NCI-H1105 (cell line): ENCODE results near the gene IL3.
"Not testable (repeated sequence)": the region's sequence is repeated elsewhere in the genome, so short reads cannot be mapped to it uniquely, and the experiment has no call there.

Experiments
- DNase-seq: peaks from one replicate; lab custom pipeline; 2025; lab: John Stamatoyannopoulos, UW

IL3 gene

GRCh38 chr5:132094393-132095076 lies 34.1 kb downstream of the IL3 start:
- no peak for DNase-seq

- DNase-seq = no peak
Measured at GRCh38 chr5:132095077-132095410, 34.6 kb downstream of the IL3 start.

GRCh38 chr5:132095424-132095972 lies 35.0 kb downstream of the IL3 start:
- DNase-seq = no peak

- no peak for DNase-seq
Measured at GRCh38 chr5:132096904-132097303, 36.4 kb downstream of the IL3 start.

- no peak for DNase-seq
Measured at GRCh38 chr5:132098151-132098594, 37.7 kb downstream of the IL3 start.

GRCh38 chr5:132098621-132099020 lies 38.2 kb downstream of the IL3 start:
- no peak for DNase-seq

GRCh38 chr5:132099076-132099748 lies 38.8 kb downstream of the IL3 start:
- DNase-seq = no peak

GRCh38 chr5:132099905-132100304 lies 39.5 kb downstream of the IL3 start:
- no peak for DNase-seq

- no peak for DNase-seq
Measured at GRCh38 chr5:132100672-132101261, 40.3 kb downstream of the IL3 start.

- no peak for DNase-seq
Measured at GRCh38 chr5:132101385-132101880, 41.0 kb downstream of the IL3 start.

GRCh38 chr5:132102101-132102701 lies 41.7 kb downstream of the IL3 start:
- DNase-seq = no peak

- DNase-seq = no peak
Measured at GRCh38 chr5:132102944-132103331, 42.5 kb downstream of the IL3 start.

- no peak for DNase-seq
Measured at GRCh38 chr5:132103332-132103951, 43.0 kb downstream of the IL3 start.

- DNase-seq = no peak
Measured at GRCh38 chr5:132103969-132104391, 43.5 kb downstream of the IL3 start.

- DNase-seq = no peak
Measured at GRCh38 chr5:132104556-132104955, 44.1 kb downstream of the IL3 start.

GRCh38 chr5:132105688-132106087 lies 45.2 kb downstream of the IL3 start:
- DNase-seq = no peak

GRCh38 chr5:132108495-132108894 lies 48.0 kb downstream of the IL3 start:
- not testable (repeated sequence) for DNase-seq

- DNase-seq = not testable (repeated sequence)
Measured at GRCh38 chr5:132108957-132109356, 48.5 kb downstream of the IL3 start.

- DNase-seq = no peak
Measured at GRCh38 chr5:132109494-132110053, 49.1 kb downstream of the IL3 start.

GRCh38 chr5:132110195-132110594 lies 49.7 kb downstream of the IL3 start:
- no peak for DNase-seq

GRCh38 chr5:132110930-132111329 lies 50.5 kb downstream of the IL3 start:
- no peak for DNase-seq

- DNase-seq = no peak
Measured at GRCh38 chr5:132112111-132112510, 51.7 kb downstream of the IL3 start.
